A673 (cell line): ENCODE results near the gene GAB4. TPM values are rescaled to one million over a fixed set of nuclear protein-coding genes. Genes with fewer than 3 reads are reported as not detected.

Experiments
- BruUV-seq: library from RNA; stranded (reverse); fragments of 400-500 nt; replicated peaks from 2 replicates; lab custom pipeline; 2021; lab: Mats Ljungman, UMichigan
- CTCF ChIA-PET: fragments of 300-600 bp; sonication (Branson Sonifier 250); formaldehyde crosslinking; loops from one replicate; lab custom pipeline; 2022; ENCODE audit warnings: antibody characterized with exemption; lab: Charles Lee
- POLR2A ChIA-PET: fragments of 300-600 bp; sonication (Branson Sonifier 250); formaldehyde crosslinking; loops from one replicate; lab custom pipeline; 2022; ENCODE audit warnings: antibody characterized with exemption; ENCODE audit not compliant: low non-redundant PET; lab: Charles Lee
- DNase-seq: peaks from one replicate; pipeline ENCODE4 v3.0.0-alpha.2; 2015; ENCODE audit warnings: low spot score
- H3K27ac ChIP-seq: fragments of 200-600 bp; sonication (generic); 2 replicates; pipeline ENCODE4 v1.5.1; 2016; ENCODE audit warnings: mixed run types, low read depth, mild to moderate bottlenecking, mixed read lengths, antibody characterized with exemption, low read length; ENCODE audit not compliant: poor library complexity, severe bottlenecking
- H3K27me3 ChIP-seq: fragments of 200-600 bp; sonication (generic); replicated peaks from 2 replicates; pipeline ENCODE4 v1.6.1; 2017; ENCODE audit warnings: mixed run types, low read depth, mild to moderate bottlenecking, mixed read lengths, antibody characterized with exemption, low read length; ENCODE audit not compliant: insufficient read depth, poor library complexity
- H3K36me3 ChIP-seq: fragments of 200-600 bp; sonication (generic); 2 replicates; pipeline ENCODE4 v1.6.1; 2016; ENCODE audit warnings: mixed run types, mild to moderate bottlenecking, mixed read lengths, antibody characterized with exemption, low read length; ENCODE audit not compliant: insufficient read depth, poor library complexity, severe bottlenecking
- H3K4me1 ChIP-seq: fragments of 200-600 bp; sonication (generic); 2 replicates; pipeline ENCODE4 v1.6.1; 2017; ENCODE audit warnings: mixed run types, mild to moderate bottlenecking, mixed read lengths, antibody characterized with exemption, low read length; ENCODE audit not compliant: insufficient read depth, poor library complexity, severe bottlenecking
- H3K4me3 ChIP-seq: fragments of 200-600 bp; sonication (generic); 2 replicates; pipeline ENCODE4 v1.5.1; 2016; ENCODE audit warnings: low read depth, mixed run types, mild to moderate bottlenecking, mixed read lengths, low read length; ENCODE audit not compliant: poor library complexity, severe bottlenecking
- H3K9me3 ChIP-seq: fragments of 200-600 bp; sonication (generic); 2 replicates; pipeline ENCODE4 v1.6.1; 2016; ENCODE audit warnings: mixed run types, low read depth, mild to moderate bottlenecking, mixed read lengths, antibody characterized with exemption, low read length; ENCODE audit not compliant: poor library complexity, severe bottlenecking
- EZH2 ChIP-seq: fragments of 200-600 bp; sonication (generic); IDR thresholded peaks from 2 replicates; pipeline ENCODE4 v1.6.1; 2017; ENCODE audit warnings: borderline replicate concordance, low read depth, mild to moderate bottlenecking, mixed read lengths, antibody characterized with exemption, low read length; ENCODE audit not compliant: poor library complexity, severe bottlenecking
- intact Hi-C: fragments of 100-400 bp; cut with micrococcal nuclease; formaldehyde crosslinking; loops from one replicate; pipeline ENCODE4 v1.10.0; 2022; ENCODE audit not compliant: unreplicated experiment
- total RNA-seq: library from RNA; stranded (reverse); gene quantifications from 2 replicates; pipeline ENCODE4 v1.2.3, GENCODE V29; 2021
- TF ChIP-seq, protein P1 (sequence below): fragments of 300-800, 200-600 bp; sonication (generic); conservative IDR thresholded peaks from 2 replicates; pipeline ENCODE4 v1.5.1; 2017; ENCODE audit warnings: low read depth, mild to moderate bottlenecking, antibody characterized with exemption, low read length, moderate library complexity, mixed read lengths

Gene GAB4
- total RNA-seq, 1 experiment from 2014 or later: not detected

DNA sequence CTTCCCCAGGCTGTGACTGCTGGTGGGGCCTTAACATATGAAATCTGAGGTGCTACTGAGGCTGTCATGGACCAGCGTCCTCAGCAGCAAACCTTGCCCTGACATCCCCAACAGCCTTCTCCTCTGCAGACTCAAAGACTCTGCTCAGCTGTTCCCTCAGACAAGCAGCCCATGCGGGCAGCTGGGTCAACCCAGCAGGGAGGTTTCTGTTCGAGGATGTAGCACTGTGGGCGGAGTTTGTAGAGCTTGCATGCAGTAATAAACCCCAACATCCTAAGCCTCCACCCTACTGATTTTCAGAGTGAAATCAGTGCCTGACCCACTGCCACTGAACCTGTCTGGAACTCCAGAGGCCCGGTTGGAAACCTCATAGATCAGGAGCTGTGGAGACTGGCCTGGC lies 94.0 kb downstream of the GAB4 start:
- CTCF ChIA-PET: no interaction called here

DNA sequence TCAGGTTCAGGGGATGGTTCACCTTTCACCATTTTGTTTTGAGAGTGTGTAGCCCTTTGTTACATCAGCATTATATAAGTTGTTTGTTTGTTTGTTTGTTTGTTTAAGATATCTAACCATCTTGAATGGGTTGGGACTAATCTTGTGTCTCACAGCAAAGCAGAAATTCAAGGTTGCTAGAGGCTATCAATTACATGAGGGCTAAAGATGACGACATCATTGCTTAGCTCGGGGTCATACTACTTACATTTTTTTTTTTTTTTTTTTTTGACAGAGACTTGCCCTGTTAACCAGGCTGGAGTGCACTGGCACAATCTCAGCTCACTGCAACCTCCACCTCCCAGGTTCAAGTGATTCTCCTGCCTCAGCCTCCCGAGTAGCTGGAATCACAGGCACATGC lies 95.7 kb downstream of the GAB4 start:
- POLR2A ChIA-PET: no interaction called here
- no peaks in the 10 kb centered on the region for H3K9me3 ChIP-seq
- intact Hi-C loops: no loop called here
- BruUV-seq: no TSS peak
- no peak for DNase-seq
- H3K4me3 ChIP-seq: no peak overlapping the region
- no peak overlapping the region for H3K27ac ChIP-seq
- CTCF ChIA-PET: no interaction called here
- H3K4me1 ChIP-seq: no peaks in the 10 kb centered on the region
- H3K27me3 ChIP-seq: peaks cover 21% of the 10 kb centered on the region
- H3K36me3 ChIP-seq: no peaks in the 10 kb centered on the region
- TF ChIP-seq, protein P1, sequence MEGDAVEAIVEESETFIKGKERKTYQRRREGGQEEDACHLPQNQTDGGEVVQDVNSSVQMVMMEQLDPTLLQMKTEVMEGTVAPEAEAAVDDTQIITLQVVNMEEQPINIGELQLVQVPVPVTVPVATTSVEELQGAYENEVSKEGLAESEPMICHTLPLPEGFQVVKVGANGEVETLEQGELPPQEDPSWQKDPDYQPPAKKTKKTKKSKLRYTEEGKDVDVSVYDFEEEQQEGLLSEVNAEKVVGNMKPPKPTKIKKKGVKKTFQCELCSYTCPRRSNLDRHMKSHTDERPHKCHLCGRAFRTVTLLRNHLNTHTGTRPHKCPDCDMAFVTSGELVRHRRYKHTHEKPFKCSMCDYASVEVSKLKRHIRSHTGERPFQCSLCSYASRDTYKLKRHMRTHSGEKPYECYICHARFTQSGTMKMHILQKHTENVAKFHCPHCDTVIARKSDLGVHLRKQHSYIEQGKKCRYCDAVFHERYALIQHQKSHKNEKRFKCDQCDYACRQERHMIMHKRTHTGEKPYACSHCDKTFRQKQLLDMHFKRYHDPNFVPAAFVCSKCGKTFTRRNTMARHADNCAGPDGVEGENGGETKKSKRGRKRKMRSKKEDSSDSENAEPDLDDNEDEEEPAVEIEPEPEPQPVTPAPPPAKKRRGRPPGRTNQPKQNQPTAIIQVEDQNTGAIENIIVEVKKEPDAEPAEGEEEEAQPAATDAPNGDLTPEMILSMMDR: no peak
- no peak for TF ChIP-seq EZH2

More for the DNA sequence above, 94.0 kb downstream of the GAB4 start:
- H3K9me3 ChIP-seq: no peaks in the 10 kb centered on the region
- intact Hi-C loops: no loop called here
- no peaks in the 10 kb centered on the region for H3K36me3 ChIP-seq
- no peak for DNase-seq
- H3K27ac ChIP-seq: no peak overlapping the region
- no peaks in the 10 kb centered on the region for H3K4me1 ChIP-seq
- POLR2A ChIA-PET: no interaction called here
- TF ChIP-seq, protein P1: no peak
- no peak for TF ChIP-seq EZH2
- no peak overlapping the region for H3K4me3 ChIP-seq
- no TSS peak for BruUV-seq
- peaks cover 21% of the 10 kb centered on the region for H3K27me3 ChIP-seq

Other genes with a start within 250 kb of the GAB4 start
- gene XKR3, start 182.8 kb downstream of the GAB4 start, total RNA-seq: 0.17 TPM in 1 of 2 replicates, not detected in the other
- 12.1 and 12.4 TPM in 2 replicates for gene IL17RA, start 76.8 kb upstream of the GAB4 start, total RNA-seq
- gene TMEM121B, start 113.1 kb upstream of the GAB4 start, total RNA-seq: 2.5 and 3.0 TPM in 2 replicates
- 59.4 and 61.6 TPM in 2 replicates for gene HDHD5, start 151.1 kb upstream of the GAB4 start, total RNA-seq
- gene ADA2, start 211.2 kb upstream of the GAB4 start, total RNA-seq: 4.1 and 4.9 TPM in 2 replicates